CD14-positive monocyte (primary cell): ENCODE results near the gene SCN2B. TPM values are rescaled to one million over a fixed set of nuclear protein-coding genes. Genes with fewer than 3 reads are reported as not detected.

Experiments
- DNase-seq, 3 donors: peaks; one replicate each; pipeline ENCODE4 v3.0.0-alpha.2; 2011 to 2022
- H2AFZ ChIP-seq: 2 replicates; pipeline ENCODE4 v1.6.0; 2012; ENCODE audit warnings: mild to moderate bottlenecking, low read depth, low read length, inconsistent platforms; ENCODE audit not compliant: insufficient read depth, poor library complexity, severe bottlenecking
- H3K27ac ChIP-seq, 2 donors: 1 replicate in 1 of 2; 2 replicates in 1 of 2; pipeline ENCODE4 v1.5.1; 2012 to 2013; ENCODE audit warnings: low read length in 2 of 2, control low read depth in 1 of 2, inconsistent platforms in 1 of 2, low read depth in 1 of 2, mild to moderate bottlenecking in 1 of 2
- H3K27me3 ChIP-seq, 2 donors: one replicate each; pipeline versions ENCODE4 v1.6.0 to v1.6.1; 2011 to 2013; ENCODE audit warnings: low read length in 2 of 2; ENCODE audit not compliant: control insufficient read depth in 2 of 2, insufficient read depth in 2 of 2
- H3K36me3 ChIP-seq, 2 donors: replicated peaks in 1 of 2; 1 replicate in 1 of 2; 2 replicates in 1 of 2; pipeline versions ENCODE4 v1.5.1 to v1.6.1; 2012 to 2013; ENCODE audit warnings: low read length in 2 of 2, control low read depth in 1 of 2, inconsistent platforms in 1 of 2, mild to moderate bottlenecking in 1 of 2; ENCODE audit not compliant: insufficient read depth in 2 of 2, control insufficient read depth in 1 of 2
- H3K4me1 ChIP-seq, 2 donors: 1 replicate in 1 of 2; 2 replicates in 1 of 2; pipeline versions ENCODE4 v1.5.1 to v1.6.1; 2012 to 2013; ENCODE audit warnings: low read length in 2 of 2, control low read depth in 1 of 2, inconsistent platforms in 1 of 2, mild to moderate bottlenecking in 1 of 2, moderate library complexity in 1 of 2; ENCODE audit not compliant: insufficient read depth in 2 of 2, control insufficient read depth in 1 of 2
- H3K4me2 ChIP-seq: replicated peaks from 2 replicates; pipeline ENCODE3; 2012; ENCODE audit warnings: low read length, moderate library complexity, mild to moderate bottlenecking; ENCODE audit not compliant: poor library complexity, severe bottlenecking; ENCODE audit errors: extremely low read depth
- H3K4me3 ChIP-seq, 3 experiments: fragments of 200-600 bp in 1 of 3; sonication (generic) in 1 of 3; replicated peaks in 1 of 3; 1 replicate in 2 of 3; 2 replicates in 1 of 3; pipeline ENCODE4 v1.5.1; 2011 to 2013; ENCODE audit warnings: low read length in 3 of 3, mild to moderate bottlenecking in 3 of 3, control low read depth in 2 of 3, low read depth in 2 of 3, inconsistent platforms in 1 of 3, moderate library complexity in 1 of 3
- H3K79me2 ChIP-seq: 2 replicates; pipeline ENCODE4 v1.6.0; 2012; ENCODE audit warnings: mild to moderate bottlenecking, control low read depth, inconsistent platforms, low read length, moderate library complexity; ENCODE audit not compliant: insufficient read depth
- H3K9ac ChIP-seq: 2 replicates; pipeline ENCODE4 v1.6.0; 2017; ENCODE audit warnings: low read length, mild to moderate bottlenecking; ENCODE audit not compliant: insufficient read depth, poor library complexity, severe bottlenecking
- H3K9me3 ChIP-seq, 2 donors: replicated peaks in 1 of 2; 1 replicate in 1 of 2; 2 replicates in 1 of 2; pipeline versions ENCODE4 v1.5.1 to v1.6.1; 2012 to 2013; ENCODE audit warnings: low read length in 2 of 2, control low read depth in 1 of 2; ENCODE audit not compliant: control insufficient read depth in 1 of 2, insufficient read depth in 1 of 2
- H4K20me1 ChIP-seq: 2 replicates; pipeline ENCODE4 v1.6.0; 2012; ENCODE audit warnings: mild to moderate bottlenecking, low read length, control low read depth, moderate library complexity; ENCODE audit not compliant: insufficient read depth
- H3K27ac Mint-ChIP-seq, 7 donors: one replicate each; pipeline ENCODE4 v1.8.0; 2020; ENCODE audit warnings: mild to moderate bottlenecking in 7 of 7, mixed read lengths in 7 of 7, moderate library complexity in 6 of 7, inconsistent platforms in 2 of 7
- H3K27me3 Mint-ChIP-seq, 3 donors: one replicate each; pipeline ENCODE4 v1.8.0; 2021 to 2022; ENCODE audit warnings: low read depth in 3 of 3, mild to moderate bottlenecking in 3 of 3, mixed read lengths in 3 of 3, moderate library complexity in 3 of 3, inconsistent platforms in 1 of 3
- H3K36me3 Mint-ChIP-seq, 2 donors: one replicate each; pipeline ENCODE4 v1.8.0; 2020; ENCODE audit warnings: mixed read lengths in 2 of 2, inconsistent platforms in 1 of 2, mild to moderate bottlenecking in 1 of 2
- H3K4me1 Mint-ChIP-seq: one replicate; pipeline ENCODE4 v1.8.0; 2020; ENCODE audit warnings: mild to moderate bottlenecking, mixed read lengths
- H3K4me3 Mint-ChIP-seq, 2 donors: one replicate each; pipeline ENCODE4 v1.8.0; 2020; ENCODE audit warnings: mild to moderate bottlenecking in 2 of 2, mixed read lengths in 2 of 2, moderate library complexity in 1 of 2
- H3K9me3 Mint-ChIP-seq, 7 donors: one replicate each; pipeline ENCODE4 v1.8.0; 2020 to 2022; ENCODE audit warnings: mixed read lengths in 7 of 7, mild to moderate bottlenecking in 6 of 7, moderate library complexity in 6 of 7, inconsistent platforms in 2 of 7
- CTCF ChIP-seq: fragments of 200-600 bp; IDR thresholded peaks from one replicate; pipeline ENCODE4 v1.8.0; 2022; ENCODE audit warnings: antibody characterized with exemption, mild to moderate bottlenecking
- WGBS: methylation state at CpG from one replicate; pipeline ENCODE4 v1.1.5; 2013; ENCODE audit warnings: missing lambda C conversion rate; ENCODE audit not compliant: insufficient coverage; 5-methylcytosine and 5-hydroxymethylcytosine counted together
- intact Hi-C, 2 donors: fragments of 100-400 bp; cut with micrococcal nuclease; formaldehyde crosslinking; loops; one replicate each; pipeline versions ENCODE4 v1.15.0 to v1.15.1; 2023
- polyA plus RNA-seq, 3 donors: library from polyadenylated mRNA; depleted of rRNA in 1 of 3; unstranded in 2 of 3; stranded (reverse) in 1 of 3; fragments of 300-500 nt in 2 of 3; fragments of >200 nt in 1 of 3; fragmentation: Illumina TruSeq in 2 of 3; gene quantifications; 1 replicate in 2 of 3; 2 replicates in 1 of 3; pipeline ENCODE4 v1.2.3, GENCODE V29; 2012 to 2021

SCN2B gene
- polyA plus RNA-seq, 3 donors: 0.01 TPM; not detected in 2

- Histone ChIP-seq H3K4me1 (peaks cover 55 to 59% of the 10 kb centered on the region in 2 donors), H3K9ac (peak overlapping the region; percentile 19), H3K4me2 (peak overlapping the region; percentile 65), H3K27ac (peak overlapping the region; percentile 53 to 84), H3K4me3 (peak overlapping the region in 1 of 3 experiments; percentile 60), H3K79me2 (peaks cover 51% of the 10 kb centered on the region), H3K27me3 (no peaks in the 10 kb centered on the region), H3K9me3 (no peaks in the 10 kb centered on the region), H2AFZ (no peak overlapping the region), H3K36me3 (peaks cover 84 to 89% of the 10 kb centered on the region in 2 donors), H4K20me1 (peaks cover 32% of the 10 kb centered on the region)
- Mint-ChIP-seq H3K9me3 (peaks cover 0 to 2% (median 0%) of the 10 kb centered on the region in 7 donors), H3K4me1 (peaks cover 53% of the 10 kb centered on the region), H3K27ac (peak overlapping the region; percentile 81 to 95 (median 93)), H3K36me3 (peaks cover 29 to 30% of the 10 kb centered on the region in 2 donors), H3K27me3 (no peaks in the 10 kb centered on the region), H3K4me3 (peak overlapping the region in 1 of 2 donors; percentile 51)
- no peak for DNase-seq
- no peak for TF ChIP-seq CTCF
- intact Hi-C loops: loop anchor here in 1 of 2 donors (10.0 kb wide), 1 partner anchor 279 kb away; no protein-coding TSS in a partner anchor
- 97% methylated on average over 4 of the region's 9 CpGs for WGBS
These were observed 29.4 kb upstream of the SCN2B start for GRCh38 chr11:118205606-118206378.

GRCh38 chr11:118202599-118203422, 26.4 kb upstream of the SCN2B start:
- Mint-ChIP-seq H3K4me3 (no peak overlapping the region), H3K36me3 (peaks cover 18 to 21% of the 10 kb centered on the region in 2 donors), H3K27ac (no peak overlapping the region), H3K9me3 (no peaks in the 10 kb centered on the region), H3K4me1 (peaks cover 45% of the 10 kb centered on the region), H3K27me3 (no peaks in the 10 kb centered on the region)
- no peak overlapping the region for H3K9ac ChIP-seq
- no peak for DNase-seq
- H4K20me1 ChIP-seq: peaks cover 52% of the 10 kb centered on the region
- H3K36me3 ChIP-seq: peaks cover 82 to 89% of the 10 kb centered on the region in 2 donors
- H3K79me2 ChIP-seq: peaks cover 32% of the 10 kb centered on the region
- H3K27ac ChIP-seq: no peak overlapping the region
- H3K27me3 ChIP-seq: no peaks in the 10 kb centered on the region
- H3K4me1 ChIP-seq: peaks cover 39 to 44% of the 10 kb centered on the region in 2 donors
- H3K9me3 ChIP-seq: no peaks in the 10 kb centered on the region
- WGBS: 72% methylated on average over 5 of the region's 7 CpGs
- no peak overlapping the region for H3K4me3 ChIP-seq
- no peak for TF ChIP-seq CTCF
- intact Hi-C loops: loop anchor here in 1 of 2 donors (10.0 kb wide), 1 partner anchor 282 kb away; no protein-coding TSS in a partner anchor
- H3K4me2 ChIP-seq: no peak overlapping the region
- H2AFZ ChIP-seq: no peak overlapping the region
